Hematopoietic multipotent progenitor cell treated with erythropoietin and hydrocortisone succinate and interleukin-3 and kit ligand, for 15 days (in vitro differentiated cells): Measurements from ENCODE around the gene SLC6A9.

Source experiments
- DNase-seq: peaks from one replicate; pipeline ENCODE4 v3.0.0-alpha.2; 2015; ENCODE audit warnings: low spot score

SLC6A9 gene

GRCh38 chr1:43983253-43983899, 47.9 kb downstream of the SLC6A9 start:
- no peak for DNase-seq

GRCh38 chr1:43982808-43983207, 48.5 kb downstream of the SLC6A9 start:
- no peak for DNase-seq

- no peak for DNase-seq
Observed at GRCh38 chr1:43982241-43982640, 49.0 kb downstream of the SLC6A9 start.

GRCh38 chr1:43981636-43982035, 49.6 kb downstream of the SLC6A9 start:
- no peak for DNase-seq

- no peak for DNase-seq
Observed at GRCh38 chr1:43981135-43981491, 50.1 kb downstream of the SLC6A9 start.

GRCh38 chr1:43980255-43981134, 50.8 kb downstream of the SLC6A9 start:
- no peak for DNase-seq

GRCh38 chr1:43979528-43980254, 51.6 kb downstream of the SLC6A9 start:
- DNase-seq = no peak

GRCh38 chr1:43979261-43979527, 52.1 kb downstream of the SLC6A9 start:
- DNase-seq = no peak

GRCh38 chr1:43978551-43979260, 52.6 kb downstream of the SLC6A9 start, which contains the start of gene B4GALT2:
B4GALT2 (plus strand) TSS chr1:43979210; CDS start chr1:43981161, 1,951 bp downstream.
- peak; percentile 36 for DNase-seq

GRCh38 chr1:43978264-43978550, 53.1 kb downstream of the SLC6A9 start:
- no peak for DNase-seq

- DNase-seq = no peak
Observed at GRCh38 chr1:43977376-43978263, 53.6 kb downstream of the SLC6A9 start.

GRCh38 chr1:43976890-43977289, 54.4 kb downstream of the SLC6A9 start:
- DNase-seq = no peak

GRCh38 chr1:43976045-43976444, 55.2 kb downstream of the SLC6A9 start:
- DNase-seq = no peak

GRCh38 chr1:43975249-43975961, 55.9 kb downstream of the SLC6A9 start:
- no peak for DNase-seq

GRCh38 chr1:43974443-43975248, 56.6 kb downstream of the SLC6A9 start, which contains the start of gene ATP6V0B:
ATP6V0B (plus strand) TSS chr1:43974960; CDS start chr1:43975041, 81 bp downstream.
- peak; percentile 96 for DNase-seq

- DNase-seq = no peak
Observed at GRCh38 chr1:43973981-43974442, 57.2 kb downstream of the SLC6A9 start.

GRCh38 chr1:43971336-43971980, 59.8 kb downstream of the SLC6A9 start:
- no peak for DNase-seq

GRCh38 chr1:43970911-43971310, 60.4 kb downstream of the SLC6A9 start:
- no peak for DNase-seq

GRCh38 chr1:43970502-43970901, 60.8 kb downstream of the SLC6A9 start:
- no peak for DNase-seq
